ENCODE measurements around the gene C20orf173.

Gene C20orf173

GRCh38 chr20:35508493-35509218 lies 20.8 kb downstream of the C20orf173 start:
- in situ Hi-C loops (cut with MboI; ENCODE audit: low sequenced_read_pairs), result no loop called here

- in situ Hi-C loops (cut with MboI; ENCODE audit: low sequenced_read_pairs), result no loop called here
These were observed 22.4 kb downstream of the C20orf173 start for GRCh38 chr20:35506872-35507638.

- in situ Hi-C loops (cut with MboI; ENCODE audit: low sequenced_read_pairs), result no loop called here
These were observed 23.3 kb downstream of the C20orf173 start for GRCh38 chr20:35506179-35506578.

- in situ Hi-C loops (cut with MboI; ENCODE audit: low sequenced_read_pairs), result no loop called here
These were observed 24.7 kb downstream of the C20orf173 start for GRCh38 chr20:35504751-35505150.

DNA sequence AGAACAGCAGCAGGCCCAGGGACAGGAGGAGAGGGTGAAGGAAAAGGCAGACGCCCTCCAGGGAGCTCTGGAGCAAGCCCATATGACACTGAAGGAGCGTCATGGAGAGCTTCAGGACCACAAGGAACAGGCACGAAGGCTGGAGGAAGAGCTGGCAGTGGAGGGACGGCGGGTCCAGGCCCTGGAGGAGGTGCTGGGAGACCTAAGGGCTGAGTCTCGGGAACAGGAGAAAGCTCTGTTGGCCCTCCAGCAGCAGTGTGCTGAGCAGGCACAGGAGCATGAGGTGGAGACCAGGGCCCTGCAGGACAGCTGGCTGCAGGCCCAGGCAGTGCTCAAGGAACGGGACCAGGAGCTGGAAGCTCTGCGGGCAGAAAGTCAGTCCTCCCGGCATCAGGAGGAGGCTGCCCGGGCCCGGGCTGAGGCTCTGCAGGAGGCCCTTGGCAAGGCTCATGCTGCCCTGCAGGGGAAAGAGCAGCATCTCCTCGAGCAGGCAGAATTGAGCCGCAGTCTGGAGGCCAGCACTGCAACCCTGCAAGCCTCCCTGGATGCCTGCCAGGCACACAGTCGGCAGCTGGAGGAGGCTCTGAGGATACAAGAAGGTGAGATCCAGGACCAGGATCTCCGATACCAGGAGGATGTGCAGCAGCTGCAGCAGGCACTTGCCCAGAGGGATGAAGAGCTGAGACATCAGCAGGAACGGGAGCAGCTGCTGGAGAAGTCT lies 25.5 kb downstream of the C20orf173 start:
- in situ Hi-C loops (cut with MboI; ENCODE audit: low sequenced_read_pairs), result no loop called here

- in situ Hi-C loops (cut with MboI; ENCODE audit: low sequenced_read_pairs), result no loop called here
These were observed 26.2 kb downstream of the C20orf173 start for GRCh38 chr20:35503281-35503680.

GRCh38 chr20:35502352-35502751 lies 27.1 kb downstream of the C20orf173 start:
- in situ Hi-C loops (cut with MboI; ENCODE audit: low sequenced_read_pairs), result no loop called here

GRCh38 chr20:35499271-35499670 lies 30.2 kb downstream of the C20orf173 start:
- in situ Hi-C loops (cut with MboI; ENCODE audit: low sequenced_read_pairs), result no loop called here

DNA sequence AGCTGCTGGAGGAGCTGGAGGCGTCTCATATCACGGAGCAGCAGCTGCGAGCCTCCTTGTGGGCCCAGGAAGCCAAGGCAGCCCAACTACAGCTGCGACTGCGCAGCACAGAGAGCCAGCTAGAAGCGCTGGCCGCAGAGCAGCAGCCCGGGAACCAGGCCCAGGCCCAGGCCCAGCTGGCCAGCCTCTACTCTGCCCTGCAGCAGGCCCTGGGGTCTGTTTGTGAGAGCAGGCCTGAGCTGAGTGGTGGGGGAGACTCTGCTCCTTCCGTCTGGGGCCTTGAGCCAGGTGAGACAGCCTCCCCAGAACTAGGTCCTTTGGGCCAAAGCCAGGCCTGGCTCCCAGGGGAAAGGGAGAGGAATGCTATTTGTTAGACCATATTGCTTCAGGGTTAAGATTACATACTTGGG lies 31.7 kb downstream of the C20orf173 start:
- in situ Hi-C loops (cut with MboI; ENCODE audit: low sequenced_read_pairs), result no loop called here

GRCh38 chr20:35497320-35497719 lies 32.1 kb downstream of the C20orf173 start:
- in situ Hi-C loops (cut with MboI; ENCODE audit: low sequenced_read_pairs), result no loop called here

DNA sequence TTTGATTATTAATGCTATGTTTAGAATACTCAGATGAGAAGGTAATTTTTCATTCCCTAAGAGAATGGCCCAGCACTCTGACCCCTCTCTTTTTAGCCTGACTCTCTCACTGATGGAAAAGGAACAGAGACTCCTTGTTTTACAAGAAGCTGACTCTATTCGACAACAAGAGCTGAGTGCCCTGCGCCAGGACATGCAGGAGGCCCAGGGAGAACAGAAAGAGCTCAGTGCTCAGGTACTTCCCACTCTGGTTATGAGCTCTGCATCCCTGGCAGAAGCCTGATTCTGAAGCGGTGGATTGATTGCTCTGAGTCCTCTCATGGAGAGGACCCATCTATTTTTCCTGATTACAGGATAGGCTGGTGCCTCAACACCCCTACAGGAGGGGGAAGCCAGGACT lies 33.0 kb downstream of the C20orf173 start:
- in situ Hi-C loops (cut with MboI; ENCODE audit: low sequenced_read_pairs), result no loop called here

- in situ Hi-C loops (cut with MboI; ENCODE audit: low sequenced_read_pairs), result no loop called here
These were observed 37.1 kb downstream of the C20orf173 start for GRCh38 chr20:35492352-35492751.

DNA sequence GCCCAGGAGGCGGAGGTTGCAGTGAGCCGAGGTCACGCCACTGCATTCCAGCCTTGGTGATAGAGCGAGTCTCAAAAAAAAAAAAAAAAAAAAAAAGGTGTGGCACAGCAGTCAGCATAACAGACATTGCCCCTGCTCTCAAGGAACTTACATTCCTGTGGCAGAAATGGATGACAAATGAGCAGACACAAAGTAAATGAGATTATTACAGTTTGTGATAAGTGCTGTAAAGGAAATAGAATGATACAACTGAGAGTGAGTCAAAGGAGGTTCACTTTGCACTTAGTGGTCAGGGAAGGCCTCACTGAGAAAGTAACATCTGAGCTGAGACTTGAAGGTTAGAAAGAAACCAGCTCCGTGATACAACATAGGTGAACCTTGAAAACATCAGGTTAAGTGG lies 37.6 kb downstream of the C20orf173 start:
- in situ Hi-C loops (cut with MboI; ENCODE audit: low sequenced_read_pairs), result no loop called here

GRCh38 chr20:35490736-35491181 lies 38.7 kb downstream of the C20orf173 start:
- in situ Hi-C loops (cut with MboI; ENCODE audit: low sequenced_read_pairs), result no loop called here

- in situ Hi-C loops (cut with MboI; ENCODE audit: low sequenced_read_pairs), result no loop called here
These were observed 39.7 kb downstream of the C20orf173 start for GRCh38 chr20:35489717-35490116.

DNA sequence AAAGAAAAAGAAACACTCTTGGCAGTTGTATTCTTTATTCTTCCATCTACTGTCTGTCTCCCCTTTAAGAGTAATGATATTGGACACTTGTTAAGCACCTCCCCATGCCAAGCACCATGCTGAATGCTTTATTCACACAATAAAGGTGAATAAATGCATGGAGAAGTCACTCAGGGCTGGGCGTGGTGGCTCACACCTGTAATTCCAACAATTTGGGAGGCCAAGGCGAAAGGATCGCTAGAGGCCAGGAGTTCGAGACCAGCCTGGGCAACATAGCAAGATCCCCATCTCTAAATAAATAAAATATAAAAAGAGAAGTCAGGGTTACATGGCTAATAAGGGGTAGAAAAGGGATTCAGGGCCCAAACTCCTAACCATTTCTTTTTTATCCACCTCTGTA lies 42.0 kb downstream of the C20orf173 start:
- in situ Hi-C loops (cut with MboI; ENCODE audit: low sequenced_read_pairs), result no loop called here

DNA sequence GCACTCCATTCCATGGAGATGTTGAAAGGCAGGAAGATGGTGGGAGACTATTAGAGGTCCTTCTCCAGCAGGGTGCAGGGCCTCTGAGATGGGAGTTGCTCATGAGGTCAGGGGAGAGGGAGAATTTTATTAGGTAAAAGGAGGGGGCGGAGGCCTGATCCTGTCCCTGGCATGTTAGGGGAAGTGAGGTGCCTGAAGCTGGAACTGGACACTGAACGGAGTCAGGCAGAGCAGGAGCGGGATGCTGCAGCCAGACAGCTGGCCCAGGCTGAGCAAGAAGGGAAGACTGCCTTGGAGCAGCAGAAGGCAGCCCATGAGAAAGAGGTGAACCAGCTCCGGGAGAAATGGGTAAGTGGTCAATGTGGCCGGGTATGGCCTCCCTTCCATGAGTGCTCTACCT lies 49.7 kb downstream of the C20orf173 start:
- in situ Hi-C loops (cut with MboI; ENCODE audit: low sequenced_read_pairs), result no loop called here

DNA sequence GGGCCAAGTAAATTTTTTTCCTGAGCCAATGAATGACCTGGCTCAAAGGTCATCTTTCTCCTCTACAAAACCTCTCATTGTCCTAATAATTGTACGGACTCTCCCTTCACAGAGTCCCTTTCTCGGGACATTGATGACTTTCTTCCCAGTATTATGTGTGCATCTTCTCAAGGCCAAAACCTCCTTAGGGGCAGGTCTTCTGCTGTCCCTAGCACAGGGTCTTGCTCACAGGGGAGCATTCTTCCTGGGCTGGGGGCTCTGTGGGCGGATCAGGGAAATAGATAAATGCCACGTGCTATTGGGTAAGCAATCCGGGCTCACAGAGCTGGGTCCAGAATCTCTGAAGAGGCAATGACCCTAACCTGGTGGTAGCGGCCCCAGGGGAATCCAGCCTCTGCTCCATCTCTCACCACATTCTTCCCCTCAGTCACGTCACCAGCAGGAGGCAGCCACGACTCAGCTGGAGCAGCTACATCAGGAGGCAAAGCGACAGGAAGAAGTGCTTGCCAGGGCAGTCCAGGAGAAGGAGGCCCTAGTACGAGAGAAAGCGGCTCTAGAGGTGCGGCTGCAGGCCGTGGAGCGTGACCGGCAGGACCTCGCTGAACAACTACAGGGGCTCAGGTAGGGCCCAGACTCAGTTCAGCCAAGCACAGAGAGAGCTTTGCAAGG lies 50.5 kb downstream of the C20orf173 start:
- in situ Hi-C loops (cut with MboI; ENCODE audit: low sequenced_read_pairs), result no loop called here
